ENCODE measurements around the gene LCE1E. TPM values are rescaled to one million over a fixed set of nuclear protein-coding genes. Genes with fewer than 3 reads are reported as not detected.

LCE1E gene
- total RNA-seq, 1 donor from 2014 or later: not detected

GRCh38 chr1:152745289-152745704, 40.8 kb upstream of the LCE1E start:
- Mint-ChIP-seq H3K4me3 (ENCODE audit: unreplicated experiment) (no peak overlapping the region), H3K36me3 (ENCODE audit: unreplicated experiment) (no peaks in the 10 kb centered on the region), H3K4me1 (ENCODE audit: unreplicated experiment) (no peaks in the 10 kb centered on the region), H3K9me3 (ENCODE audit: unreplicated experiment) (peaks cover 14% of the 10 kb centered on the region), H3K27me3 (ENCODE audit: unreplicated experiment) (no peaks in the 10 kb centered on the region), H3K27ac (ENCODE audit: unreplicated experiment) (no peak overlapping the region)
- DNase-seq (ENCODE audit: extremely low spot score, unreplicated experiment): no peak
- no peak for TF ChIP-seq CTCF (IDR thresholded peaks at IDR 0.05)

- Mint-ChIP-seq H3K36me3 (ENCODE audit: unreplicated experiment) (no peaks in the 10 kb centered on the region), H3K4me1 (ENCODE audit: unreplicated experiment) (no peaks in the 10 kb centered on the region), H3K4me3 (ENCODE audit: unreplicated experiment) (no peak overlapping the region), H3K27me3 (ENCODE audit: unreplicated experiment) (no peaks in the 10 kb centered on the region), H3K9me3 (ENCODE audit: unreplicated experiment) (peaks cover 14% of the 10 kb centered on the region), H3K27ac (ENCODE audit: unreplicated experiment) (no peak overlapping the region)
- DNase-seq (ENCODE audit: extremely low spot score, unreplicated experiment): no peak
- TF ChIP-seq CTCF (IDR thresholded peaks at IDR 0.05): no peak
Measured at GRCh38 chr1:152745765-152746444, 40.2 kb upstream of the LCE1E start.

GRCh38 chr1:152747831-152748230, 38.2 kb upstream of the LCE1E start:
- H3K4me3 Mint-ChIP-seq (ENCODE audit: unreplicated experiment): no peak overlapping the region
- no peak overlapping the region for H3K27ac Mint-ChIP-seq (ENCODE audit: unreplicated experiment)
- H3K27me3 Mint-ChIP-seq (ENCODE audit: unreplicated experiment): no peaks in the 10 kb centered on the region
- H3K4me1 Mint-ChIP-seq (ENCODE audit: unreplicated experiment): no peaks in the 10 kb centered on the region
- no peak for DNase-seq (ENCODE audit: extremely low spot score, unreplicated experiment)
- no peak for TF ChIP-seq CTCF (IDR thresholded peaks at IDR 0.05)
- H3K36me3 Mint-ChIP-seq (ENCODE audit: unreplicated experiment): no peaks in the 10 kb centered on the region
- peaks cover 5% of the 10 kb centered on the region for H3K9me3 Mint-ChIP-seq (ENCODE audit: unreplicated experiment)

GRCh38 chr1:152752225-152752624, 33.8 kb upstream of the LCE1E start:
- H3K4me1 Mint-ChIP-seq (ENCODE audit: unreplicated experiment): no peaks in the 10 kb centered on the region
- H3K27me3 Mint-ChIP-seq (ENCODE audit: unreplicated experiment): no peaks in the 10 kb centered on the region
- no peak overlapping the region for H3K4me3 Mint-ChIP-seq (ENCODE audit: unreplicated experiment)
- DNase-seq (ENCODE audit: extremely low spot score, unreplicated experiment): no peak
- H3K36me3 Mint-ChIP-seq (ENCODE audit: unreplicated experiment): no peaks in the 10 kb centered on the region
- TF ChIP-seq CTCF (IDR thresholded peaks at IDR 0.05): no peak
- H3K9me3 Mint-ChIP-seq (ENCODE audit: unreplicated experiment): peaks cover 12% of the 10 kb centered on the region
- no peak overlapping the region for H3K27ac Mint-ChIP-seq (ENCODE audit: unreplicated experiment)

GRCh38 chr1:152753586-152753985, 32.5 kb upstream of the LCE1E start:
- Mint-ChIP-seq H3K36me3 (ENCODE audit: unreplicated experiment) (no peaks in the 10 kb centered on the region), H3K27ac (ENCODE audit: unreplicated experiment) (no peak overlapping the region), H3K9me3 (ENCODE audit: unreplicated experiment) (peaks cover 19% of the 10 kb centered on the region), H3K27me3 (ENCODE audit: unreplicated experiment) (no peaks in the 10 kb centered on the region), H3K4me1 (ENCODE audit: unreplicated experiment) (no peaks in the 10 kb centered on the region), H3K4me3 (ENCODE audit: unreplicated experiment) (no peak overlapping the region)
- no peak for DNase-seq (ENCODE audit: extremely low spot score, unreplicated experiment)
- TF ChIP-seq CTCF (IDR thresholded peaks at IDR 0.05): no peak

Data from osteocyte (in vitro differentiated cells).